ENCODE measurements around the gene SCP2. TPM values are rescaled to one million over a fixed set of nuclear protein-coding genes. Genes with fewer than 3 reads are reported as not detected.

SCP2 gene
- total RNA-seq, 1 experiment from 2014 or later = 56.4 TPM

DNA sequence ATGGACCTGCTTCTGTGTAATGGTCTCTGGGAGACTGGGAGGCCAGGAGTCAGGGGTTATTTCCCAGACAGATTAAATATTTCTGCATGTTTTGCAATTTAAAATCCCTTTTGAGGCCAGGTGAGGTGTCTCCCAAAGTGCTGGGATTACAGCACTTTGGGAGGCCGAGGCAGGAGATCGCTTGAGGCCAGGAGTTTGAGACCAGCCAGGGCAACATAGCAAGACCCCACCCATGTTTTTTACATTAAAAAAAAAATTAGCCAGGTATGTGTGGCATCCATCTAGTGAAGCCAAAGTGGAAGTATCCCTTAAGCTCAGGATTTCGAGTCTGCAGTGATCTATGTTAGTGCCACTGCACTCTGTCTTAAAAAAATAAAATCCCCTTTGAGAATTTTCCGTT is 39.6 kb upstream of the SCP2 start (continued):
- TF ChIP-seq, protein P1, sequence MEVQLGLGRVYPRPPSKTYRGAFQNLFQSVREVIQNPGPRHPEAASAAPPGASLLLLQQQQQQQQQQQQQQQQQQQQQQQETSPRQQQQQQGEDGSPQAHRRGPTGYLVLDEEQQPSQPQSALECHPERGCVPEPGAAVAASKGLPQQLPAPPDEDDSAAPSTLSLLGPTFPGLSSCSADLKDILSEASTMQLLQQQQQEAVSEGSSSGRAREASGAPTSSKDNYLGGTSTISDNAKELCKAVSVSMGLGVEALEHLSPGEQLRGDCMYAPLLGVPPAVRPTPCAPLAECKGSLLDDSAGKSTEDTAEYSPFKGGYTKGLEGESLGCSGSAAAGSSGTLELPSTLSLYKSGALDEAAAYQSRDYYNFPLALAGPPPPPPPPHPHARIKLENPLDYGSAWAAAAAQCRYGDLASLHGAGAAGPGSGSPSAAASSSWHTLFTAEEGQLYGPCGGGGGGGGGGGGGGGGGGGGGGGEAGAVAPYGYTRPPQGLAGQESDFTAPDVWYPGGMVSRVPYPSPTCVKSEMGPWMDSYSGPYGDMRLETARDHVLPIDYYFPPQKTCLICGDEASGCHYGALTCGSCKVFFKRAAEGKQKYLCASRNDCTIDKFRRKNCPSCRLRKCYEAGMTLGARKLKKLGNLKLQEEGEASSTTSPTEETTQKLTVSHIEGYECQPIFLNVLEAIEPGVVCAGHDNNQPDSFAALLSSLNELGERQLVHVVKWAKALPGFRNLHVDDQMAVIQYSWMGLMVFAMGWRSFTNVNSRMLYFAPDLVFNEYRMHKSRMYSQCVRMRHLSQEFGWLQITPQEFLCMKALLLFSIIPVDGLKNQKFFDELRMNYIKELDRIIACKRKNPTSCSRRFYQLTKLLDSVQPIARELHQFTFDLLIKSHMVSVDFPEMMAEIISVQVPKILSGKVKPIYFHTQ (CRISPR knock-in tag; IDR thresholded peaks at IDR 0.05) = no peak
- TF ChIP-seq, protein P2, sequence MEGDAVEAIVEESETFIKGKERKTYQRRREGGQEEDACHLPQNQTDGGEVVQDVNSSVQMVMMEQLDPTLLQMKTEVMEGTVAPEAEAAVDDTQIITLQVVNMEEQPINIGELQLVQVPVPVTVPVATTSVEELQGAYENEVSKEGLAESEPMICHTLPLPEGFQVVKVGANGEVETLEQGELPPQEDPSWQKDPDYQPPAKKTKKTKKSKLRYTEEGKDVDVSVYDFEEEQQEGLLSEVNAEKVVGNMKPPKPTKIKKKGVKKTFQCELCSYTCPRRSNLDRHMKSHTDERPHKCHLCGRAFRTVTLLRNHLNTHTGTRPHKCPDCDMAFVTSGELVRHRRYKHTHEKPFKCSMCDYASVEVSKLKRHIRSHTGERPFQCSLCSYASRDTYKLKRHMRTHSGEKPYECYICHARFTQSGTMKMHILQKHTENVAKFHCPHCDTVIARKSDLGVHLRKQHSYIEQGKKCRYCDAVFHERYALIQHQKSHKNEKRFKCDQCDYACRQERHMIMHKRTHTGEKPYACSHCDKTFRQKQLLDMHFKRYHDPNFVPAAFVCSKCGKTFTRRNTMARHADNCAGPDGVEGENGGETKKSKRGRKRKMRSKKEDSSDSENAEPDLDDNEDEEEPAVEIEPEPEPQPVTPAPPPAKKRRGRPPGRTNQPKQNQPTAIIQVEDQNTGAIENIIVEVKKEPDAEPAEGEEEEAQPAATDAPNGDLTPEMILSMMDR (IDR thresholded peaks at IDR 0.05) = no peak
- TF ChIP-seq, protein P3, sequence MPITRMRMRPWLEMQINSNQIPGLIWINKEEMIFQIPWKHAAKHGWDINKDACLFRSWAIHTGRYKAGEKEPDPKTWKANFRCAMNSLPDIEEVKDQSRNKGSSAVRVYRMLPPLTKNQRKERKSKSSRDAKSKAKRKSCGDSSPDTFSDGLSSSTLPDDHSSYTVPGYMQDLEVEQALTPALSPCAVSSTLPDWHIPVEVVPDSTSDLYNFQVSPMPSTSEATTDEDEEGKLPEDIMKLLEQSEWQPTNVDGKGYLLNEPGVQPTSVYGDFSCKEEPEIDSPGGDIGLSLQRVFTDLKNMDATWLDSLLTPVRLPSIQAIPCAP (CRISPR knock-in tag; IDR thresholded peaks at IDR 0.05) = no peak
- TF ChIP-seq, protein P4, sequence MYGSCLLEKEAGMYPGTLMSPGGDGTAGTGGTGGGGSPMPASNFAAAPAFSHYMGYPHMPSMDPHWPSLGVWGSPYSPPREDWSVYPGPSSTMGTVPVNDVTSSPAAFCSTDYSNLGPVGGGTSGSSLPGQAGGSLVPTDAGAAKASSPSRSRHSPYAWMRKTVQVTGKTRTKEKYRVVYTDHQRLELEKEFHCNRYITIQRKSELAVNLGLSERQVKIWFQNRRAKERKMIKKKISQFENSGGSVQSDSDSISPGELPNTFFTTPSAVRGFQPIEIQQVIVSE (CRISPR knock-in tag; IDR thresholded peaks at IDR 0.05; ENCODE audit: borderline replicate concordance) = no peak

DNA sequence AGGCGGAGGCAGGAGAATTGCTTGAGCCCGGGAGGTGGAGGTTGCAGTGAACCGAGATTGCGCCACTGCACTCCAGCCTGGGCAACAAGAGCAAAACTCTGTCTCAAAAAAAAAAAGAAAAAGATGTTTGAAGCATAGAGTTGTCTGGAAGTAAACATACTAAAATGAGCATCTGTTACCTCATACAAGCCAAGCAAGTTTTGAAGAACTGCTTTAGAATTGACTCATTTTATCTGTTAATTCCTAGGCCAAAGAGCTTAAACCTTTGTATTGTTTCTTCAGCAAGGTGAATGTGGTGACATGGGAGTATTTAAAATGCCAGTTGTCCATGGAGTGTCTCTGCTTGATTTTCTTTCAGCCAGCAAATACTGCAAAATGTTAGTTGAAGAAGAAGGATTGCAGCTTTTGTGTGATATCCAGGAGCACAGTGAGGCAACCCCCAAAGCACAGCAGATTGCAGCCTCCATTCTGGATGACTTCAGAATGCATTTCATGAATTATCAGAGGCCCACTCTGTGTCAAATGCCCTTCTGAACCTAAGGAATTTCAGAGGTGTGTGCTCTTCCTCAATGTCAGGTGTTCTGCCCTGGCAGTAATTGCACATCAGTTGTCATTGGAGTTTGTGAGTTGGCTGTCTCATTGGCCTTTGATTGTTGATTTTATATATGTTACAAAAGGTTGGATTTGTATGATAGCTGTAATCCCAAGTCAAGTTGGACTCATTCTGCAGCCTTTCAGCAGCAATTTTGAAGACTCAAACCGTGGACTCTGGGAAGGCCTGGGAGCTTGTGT is 34.5 kb upstream of the SCP2 start:
- no peaks in the 10 kb centered on the region for H3K27me3 Mint-ChIP-seq (ENCODE audit: low read depth)
- no peaks in the 10 kb centered on the region for H3K9me3 Mint-ChIP-seq
- CTCF ChIA-PET = interaction anchor here (2.1 kb wide), 1 partner anchor 12 kb away, joined by 5 read pairs; no protein-coding TSS in a partner anchor
- no peak for DNase-seq (ENCODE audit: low spot score)
- no peaks in the 10 kb centered on the region for H3K4me1 Mint-ChIP-seq
- TF ChIP-seq ZNF423 (CRISPR knock-in tag; IDR thresholded peaks at IDR 0.05) (no peak), RORB (CRISPR knock-in tag; IDR thresholded peaks at IDR 0.05) (no peak)
- POLR2A ChIA-PET = no interaction called here
- H3K27ac Mint-ChIP-seq = no peak overlapping the region
- H3K36me3 Mint-ChIP-seq = peaks cover 17% of the 10 kb centered on the region
- no peak overlapping the region for H3K4me3 Mint-ChIP-seq
- ATAC-seq = no peak

DNA sequence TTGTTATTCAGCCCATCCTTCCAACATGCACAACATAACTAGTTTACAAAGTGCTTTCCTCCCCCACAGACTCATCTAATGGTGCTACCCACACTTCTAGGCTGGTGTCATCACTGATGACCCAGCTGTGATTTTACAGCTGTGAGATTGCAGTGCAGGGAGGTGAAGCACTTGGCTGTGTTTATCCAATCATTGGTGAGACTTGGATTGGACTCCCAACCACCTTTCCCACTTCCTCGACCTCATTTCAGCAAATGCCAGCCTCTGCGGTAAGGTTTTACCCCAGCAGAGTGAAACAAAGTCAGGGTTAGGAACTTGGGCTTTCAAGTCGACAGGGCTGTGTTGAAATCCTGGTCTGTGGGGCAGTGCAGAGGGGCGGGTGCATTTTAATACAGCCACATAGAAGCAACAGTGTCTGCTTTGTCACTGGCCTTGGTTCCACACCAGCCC is 27.6 kb upstream of the SCP2 start:
- H3K27me3 Mint-ChIP-seq (ENCODE audit: low read depth) = no peaks in the 10 kb centered on the region
- H3K9me3 Mint-ChIP-seq = no peaks in the 10 kb centered on the region
- no peak overlapping the region for H3K4me3 Mint-ChIP-seq
- ATAC-seq (peak; percentile 55), DNase-seq (ENCODE audit: low spot score) (no peak)
- TF ChIP-seq ZNF219 (CRISPR knock-in tag; IDR thresholded peaks at IDR 0.05; ENCODE audit: borderline replicate concordance) (no peak), GRHL2 (CRISPR knock-in tag; IDR thresholded peaks at IDR 0.05; ENCODE audit: insufficient replicate concordance, severe bottlenecking) (no peak)
- TF ChIP-seq, protein P5, sequence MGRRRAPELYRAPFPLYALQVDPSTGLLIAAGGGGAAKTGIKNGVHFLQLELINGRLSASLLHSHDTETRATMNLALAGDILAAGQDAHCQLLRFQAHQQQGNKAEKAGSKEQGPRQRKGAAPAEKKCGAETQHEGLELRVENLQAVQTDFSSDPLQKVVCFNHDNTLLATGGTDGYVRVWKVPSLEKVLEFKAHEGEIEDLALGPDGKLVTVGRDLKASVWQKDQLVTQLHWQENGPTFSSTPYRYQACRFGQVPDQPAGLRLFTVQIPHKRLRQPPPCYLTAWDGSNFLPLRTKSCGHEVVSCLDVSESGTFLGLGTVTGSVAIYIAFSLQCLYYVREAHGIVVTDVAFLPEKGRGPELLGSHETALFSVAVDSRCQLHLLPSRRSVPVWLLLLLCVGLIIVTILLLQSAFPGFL (CRISPR knock-in tag; IDR thresholded peaks at IDR 0.05; ENCODE audit: borderline replicate concordance) = no peak
- TF ChIP-seq, protein P4 (CRISPR knock-in tag; IDR thresholded peaks at IDR 0.05; ENCODE audit: borderline replicate concordance) = no peak
- ChIA-PET CTCF (interaction anchor here (1.5 kb wide), 1 partner anchor 22 kb away, joined by 4 read pairs; the partner anchor contains the start of gene ECHDC2), POLR2A (no interaction called here)
- H3K4me1 Mint-ChIP-seq = peaks cover 20% of the 10 kb centered on the region
- H3K36me3 Mint-ChIP-seq = peaks cover 6% of the 10 kb centered on the region; the same call in 1 of the 2 replicates
- no peak overlapping the region; the same call in 1 of the 2 replicates for H3K27ac Mint-ChIP-seq
